ENCODE measurements around the gene ALG14.

ALG14 gene

DNA sequence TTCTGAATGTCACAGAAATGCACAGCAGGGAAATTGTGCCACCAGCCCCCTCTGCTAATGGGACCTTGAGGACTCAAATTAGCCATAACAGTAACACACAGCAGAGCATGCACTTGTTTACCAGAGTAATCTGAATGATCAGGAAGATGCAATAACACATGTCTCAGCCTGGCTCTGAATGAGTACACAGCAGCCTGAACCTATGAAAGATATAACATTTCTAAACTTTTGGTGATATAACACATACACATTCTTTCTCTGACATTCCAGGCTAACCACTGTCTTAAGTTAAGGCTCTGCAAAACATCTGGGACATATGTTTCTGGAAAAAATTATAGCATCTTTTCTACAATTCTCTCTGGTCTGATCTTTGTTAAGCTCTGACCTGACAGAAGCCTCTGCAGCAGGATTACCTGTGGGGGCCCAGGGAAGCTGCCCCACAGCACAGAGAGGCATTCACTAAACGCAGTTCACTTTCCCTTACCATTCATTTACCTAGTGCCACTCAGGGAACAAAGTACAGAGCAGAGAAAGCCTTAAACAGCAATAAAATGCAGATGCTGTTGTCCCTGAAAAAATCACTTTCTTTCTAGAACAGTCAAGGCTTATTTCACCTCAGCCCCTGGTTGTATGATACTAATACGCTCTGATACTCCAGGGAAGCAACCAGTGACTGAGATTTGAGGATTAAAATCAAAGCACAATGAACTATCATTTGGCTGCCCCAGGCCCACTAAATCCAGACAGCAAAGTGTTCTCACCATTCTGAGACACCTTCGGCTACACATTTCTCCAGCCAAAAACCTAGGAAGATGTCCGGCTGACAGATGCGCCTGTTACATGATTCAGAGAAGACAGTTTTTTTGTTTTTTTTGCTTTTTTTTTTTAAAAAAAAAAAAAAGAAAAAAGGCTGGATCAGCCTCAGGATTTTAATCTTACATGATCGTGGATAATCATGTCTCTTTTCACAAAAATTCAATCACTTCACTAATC is 91.9 kb downstream of the ALG14 start:
- peak; percentile 72 for DNase-seq (ENCODE audit: low read depth)

GRCh38 chr1:94979656-94980581 is 92.8 kb downstream of the ALG14 start:
- DNase-seq (ENCODE audit: low read depth) = no peak

GRCh38 chr1:94979131-94979530 is 93.6 kb downstream of the ALG14 start:
- no peak for DNase-seq (ENCODE audit: low read depth)

DNA sequence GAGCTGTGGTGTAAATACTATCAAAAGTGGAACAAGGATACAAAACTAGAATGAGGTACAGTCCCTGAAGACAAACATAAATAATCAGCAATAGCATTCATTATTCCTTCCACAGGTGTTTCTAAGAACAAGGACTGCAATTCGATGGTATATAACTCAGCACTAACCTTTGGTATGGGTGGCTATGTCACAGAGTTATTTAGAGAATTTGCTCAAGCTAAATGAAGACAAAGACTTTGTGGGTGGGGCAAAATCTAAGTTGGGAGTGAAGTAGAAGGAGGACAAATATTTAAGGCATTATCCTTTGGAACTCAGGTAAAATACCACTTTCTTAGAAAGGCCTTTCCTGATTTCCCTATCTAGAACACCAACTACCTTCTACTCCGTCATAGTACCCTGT is 94.3 kb downstream of the ALG14 start:
- DNase-seq (ENCODE audit: low read depth) = no peak

DNA sequence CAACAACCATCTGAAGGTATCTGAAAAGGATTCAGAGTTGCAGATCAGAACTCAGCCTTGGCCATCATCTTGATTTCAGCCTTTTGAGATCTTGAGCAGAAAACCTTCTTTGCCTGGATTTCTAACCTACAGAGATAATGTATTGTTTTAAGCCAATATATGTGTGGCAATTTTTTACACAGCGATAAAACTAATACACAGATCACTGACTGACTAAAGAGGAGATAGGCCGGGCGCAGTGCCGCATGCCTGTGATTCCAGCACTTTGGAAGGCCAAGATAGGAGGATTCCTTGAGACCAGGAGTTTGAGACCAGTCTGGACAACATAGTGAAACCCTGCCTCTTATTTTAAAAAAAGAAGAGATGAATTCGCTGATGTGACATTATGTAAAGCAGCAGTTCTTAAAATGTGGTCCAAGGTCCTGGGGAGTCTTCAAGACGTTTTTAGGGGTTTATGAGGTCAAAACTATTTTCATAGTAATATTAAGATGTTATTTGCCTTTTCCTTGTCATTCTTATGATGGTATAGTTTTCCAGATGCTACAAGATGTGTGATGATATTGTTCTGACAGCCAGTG is 95.7 kb downstream of the ALG14 start:
- DNase-seq (ENCODE audit: low read depth) = no peak

GRCh38 chr1:94974824-94975223 is 97.9 kb downstream of the ALG14 start:
- DNase-seq (ENCODE audit: low read depth) = peak; percentile 81

DNA sequence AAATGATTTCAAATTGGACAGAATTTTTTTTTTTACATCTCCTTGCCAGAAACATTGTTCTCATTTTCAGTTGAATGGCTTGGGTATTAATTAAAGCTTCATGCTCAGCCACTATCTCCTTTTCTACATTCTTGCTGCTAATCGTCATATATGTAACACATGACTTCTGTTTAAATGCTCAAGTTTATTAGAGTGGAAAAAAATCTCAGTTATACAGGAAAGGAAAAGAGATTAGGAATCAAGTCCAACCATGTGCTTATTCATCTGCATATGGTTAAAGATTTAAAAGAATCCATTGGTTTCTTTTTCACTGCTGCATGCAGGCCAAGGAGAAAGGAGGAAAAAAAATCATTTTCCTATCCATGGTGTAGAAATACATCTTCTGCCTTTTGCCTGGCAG is 98.5 kb downstream of the ALG14 start:
- DNase-seq (ENCODE audit: low read depth) = peak; percentile 75

- DNase-seq (ENCODE audit: low read depth) = peak; percentile 20
Observed at GRCh38 chr1:94973309-94973922, 99.3 kb downstream of the ALG14 start.

DNA sequence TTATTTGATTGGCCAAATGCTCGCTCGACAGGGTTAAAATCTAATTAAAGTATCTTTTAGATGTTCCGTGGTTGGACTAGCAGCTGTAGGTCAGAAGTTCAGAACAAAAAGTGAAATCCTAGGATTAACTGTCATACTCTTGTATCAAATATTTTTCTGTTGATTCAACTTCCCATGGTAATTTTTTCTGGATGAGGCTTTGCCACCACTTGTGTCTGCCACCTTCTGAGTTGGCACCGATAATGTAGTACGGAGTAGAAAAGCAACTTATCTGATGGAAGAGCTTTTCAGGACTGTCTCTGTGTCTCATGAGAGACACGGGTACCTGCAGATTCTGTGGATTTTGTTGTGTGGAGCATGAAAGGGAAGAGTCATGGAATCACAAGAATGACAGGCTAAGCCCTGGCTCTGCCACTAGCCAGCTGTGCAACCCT is 101.2 kb downstream of the ALG14 start:
- peak; percentile 88 for DNase-seq (ENCODE audit: low read depth)

- peak; percentile 73 for DNase-seq (ENCODE audit: low read depth)
Observed at GRCh38 chr1:94970783-94971182, 102.0 kb downstream of the ALG14 start.

GRCh38 chr1:94969137-94969536 is 103.6 kb downstream of the ALG14 start:
- DNase-seq (ENCODE audit: low read depth) = no peak

- no peak for DNase-seq (ENCODE audit: low read depth)
Observed at GRCh38 chr1:94966033-94966432, 106.7 kb downstream of the ALG14 start.

GRCh38 chr1:94963864-94964263 is 108.9 kb downstream of the ALG14 start:
- no peak for DNase-seq (ENCODE audit: low read depth)

GRCh38 chr1:94962409-94963265 is 110.1 kb downstream of the ALG14 start:
- DNase-seq (ENCODE audit: low read depth) = peak; percentile 65

DNA sequence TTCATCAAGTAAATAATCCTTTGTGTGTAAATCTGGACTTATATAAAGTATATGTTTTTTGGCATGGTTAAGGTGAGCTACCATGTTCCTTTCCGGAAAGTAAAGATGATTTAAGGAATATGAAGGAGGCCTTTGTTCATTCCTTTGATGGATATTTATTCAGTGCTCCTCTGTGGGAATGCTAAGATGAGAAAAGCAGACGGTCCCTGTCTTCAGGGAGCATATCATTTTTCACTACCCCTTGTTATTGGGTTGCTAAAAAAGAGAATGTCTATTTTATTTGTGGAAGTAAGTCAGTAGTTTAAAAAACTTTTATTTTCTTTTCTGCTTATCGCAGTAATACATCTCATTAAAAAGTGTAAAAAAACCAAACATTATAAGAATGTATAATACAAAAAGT is 110.8 kb downstream of the ALG14 start:
- DNase-seq (ENCODE audit: low read depth) = no peak

GRCh38 chr1:94961582-94961981 is 111.2 kb downstream of the ALG14 start:
- no peak for DNase-seq (ENCODE audit: low read depth)

- DNase-seq (ENCODE audit: low read depth) = no peak
Observed at GRCh38 chr1:94958081-94958480, 114.7 kb downstream of the ALG14 start.

- DNase-seq (ENCODE audit: low read depth) = no peak
Observed at GRCh38 chr1:94955767-94956632, 116.8 kb downstream of the ALG14 start.

DNA sequence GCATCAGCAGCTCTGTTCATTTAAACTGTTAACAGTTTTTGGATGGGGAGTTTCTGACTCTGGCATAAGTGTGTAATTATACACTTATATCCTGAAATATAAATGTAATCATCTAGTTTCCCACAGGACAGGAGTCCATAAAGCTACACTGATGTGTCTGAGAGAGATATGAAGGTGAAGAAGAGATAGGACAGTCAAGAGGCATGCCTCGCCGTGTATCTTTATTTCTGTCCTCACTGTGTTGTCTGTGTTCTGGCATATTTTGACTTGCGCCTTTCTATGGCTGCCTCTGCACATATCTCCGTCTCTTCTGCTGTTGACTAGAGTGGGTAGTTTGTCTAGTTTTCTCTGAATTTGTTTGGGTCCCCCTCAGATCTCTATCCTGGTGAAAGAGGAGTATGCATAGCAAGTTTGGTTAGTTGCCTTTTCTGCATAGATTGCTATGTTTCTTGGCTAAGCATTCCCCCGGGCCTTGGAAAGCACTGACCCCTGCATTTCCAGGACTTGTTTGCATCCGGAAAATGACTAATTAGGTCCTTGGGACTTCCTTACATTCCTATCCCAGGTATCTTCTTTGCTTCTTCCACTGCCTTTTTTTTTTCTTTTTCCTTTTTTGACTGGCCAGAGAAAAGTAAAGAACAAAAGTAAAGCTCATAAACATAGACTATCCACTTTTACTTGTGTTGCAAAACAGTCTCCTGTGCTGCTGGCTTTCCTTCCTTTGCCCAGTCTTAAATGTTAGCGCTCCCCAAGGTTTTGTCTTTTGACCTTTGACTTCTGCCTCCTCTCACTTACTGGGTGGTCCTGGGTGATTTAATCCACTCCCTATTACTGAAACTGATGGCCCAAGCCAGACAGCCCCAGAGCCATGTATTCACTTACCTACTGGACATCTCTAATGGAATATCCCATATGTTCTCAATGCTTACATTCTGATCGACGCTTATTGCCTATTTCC is 118.2 kb downstream of the ALG14 start:
- DNase-seq (ENCODE audit: low read depth) = no peak
